Activated CD8-positive, alpha-beta memory T cell treated with anti-CD3 and anti-CD28 coated beads, Interleukin-2, amount 50 U/mL, for 48 hours (primary cell): ENCODE measurements around the gene ENSA.
"Not testable (repeated sequence)": the region's sequence is repeated elsewhere in the genome, so short reads cannot be mapped to it uniquely, and the experiment has no call there.

Source experiments
- DNase-seq: peaks from one replicate; pipeline ENCODE4 v3.0.0-alpha.2; 2020

Gene ENSA

GRCh38 chr1:150621497-150622302 is 7.7 kb downstream of the ENSA start:
- no peak for DNase-seq

- DNase-seq = no peak
Observed at GRCh38 chr1:150620919-150621318, 8.5 kb downstream of the ENSA start.

GRCh38 chr1:150619576-150620509 is 9.6 kb downstream of the ENSA start:
- no peak for DNase-seq

GRCh38 chr1:150615346-150616201 is 13.8 kb downstream of the ENSA start:
- no peak for DNase-seq

- no peak for DNase-seq
Observed at GRCh38 chr1:150613061-150613920, 16.1 kb downstream of the ENSA start.

GRCh38 chr1:150612014-150612345 is 17.4 kb downstream of the ENSA start:
- no peak for DNase-seq

GRCh38 chr1:150610576-150610975 is 18.8 kb downstream of the ENSA start:
- DNase-seq = no peak

GRCh38 chr1:150609732-150610131 is 19.7 kb downstream of the ENSA start:
- no peak for DNase-seq

GRCh38 chr1:150606463-150607142 is 22.8 kb downstream of the ENSA start:
- DNase-seq = no peak

- DNase-seq = not testable (repeated sequence)
Observed at GRCh38 chr1:150605451-150605731, 24.0 kb downstream of the ENSA start.

- no peak for DNase-seq
Observed at GRCh38 chr1:150604226-150604588, 25.2 kb downstream of the ENSA start.

GRCh38 chr1:150603711-150604110 is 25.7 kb downstream of the ENSA start:
- DNase-seq = no peak

- DNase-seq = not testable (repeated sequence)
Observed at GRCh38 chr1:150602372-150602771, 27.0 kb downstream of the ENSA start.

GRCh38 chr1:150601540-150601939 is 27.9 kb downstream of the ENSA start:
- no peak for DNase-seq

GRCh38 chr1:150598346-150598745 is 31.1 kb downstream of the ENSA start:
- not testable (repeated sequence) for DNase-seq

GRCh38 chr1:150596976-150597375 is 32.4 kb downstream of the ENSA start:
- no peak for DNase-seq

- DNase-seq = no peak
Observed at GRCh38 chr1:150596095-150596892, 33.1 kb downstream of the ENSA start.

- DNase-seq = no peak
Observed at GRCh38 chr1:150582371-150582770, 47.0 kb downstream of the ENSA start.

- not testable (repeated sequence) for DNase-seq
Observed at GRCh38 chr1:150581962-150582361, 47.5 kb downstream of the ENSA start.

- not testable (repeated sequence) for DNase-seq
Observed at GRCh38 chr1:150581437-150581836, 48.0 kb downstream of the ENSA start.

GRCh38 chr1:150580966-150581365 is 48.4 kb downstream of the ENSA start:
- DNase-seq = not testable (repeated sequence)
